G401 (cell line): ENCODE data around the gene GATD1. TPM values are rescaled to one million over a fixed set of nuclear protein-coding genes. Genes with fewer than 3 reads are reported as not detected.
A peak's percentile ranks its signal among the peaks of the same experiment; 100 is the strongest.

Source experiments
- DNase-seq: peaks from one replicate; pipeline ENCODE4 v3.0.0-alpha.2; 2015; ENCODE audit warnings: low spot score
- in situ Hi-C: cut with HindIII; loops from 2 replicates; pipeline ENCODE4 v1.10.0; 2016; ENCODE audit warnings: low sequenced_read_pairs, mixed read lengths
- total RNA-seq: library from RNA; depleted of rRNA; stranded (reverse); fragments of >200 nt; shearing (Covaris generic); gene quantifications from 2 replicates; pipeline ENCODE4 v1.2.3, GENCODE V29; 2014; rRNA removed

Gene GATD1
- total RNA-seq, 1 experiment from 2014 or later: 63.4 TPM

- DNase-seq: no peak
These were observed 55.4 kb downstream of the GATD1 start for GRCh38 chr11:721741-722345.

GRCh38 chr11:721247-721740 is 56.0 kb downstream of the GATD1 start:
- DNase-seq: no peak
- in situ Hi-C loops: no loop called here

More at GRCh38 chr11:721741-722345, 55.4 kb downstream of the GATD1 start:
- in situ Hi-C loops: no loop called here

DNA sequence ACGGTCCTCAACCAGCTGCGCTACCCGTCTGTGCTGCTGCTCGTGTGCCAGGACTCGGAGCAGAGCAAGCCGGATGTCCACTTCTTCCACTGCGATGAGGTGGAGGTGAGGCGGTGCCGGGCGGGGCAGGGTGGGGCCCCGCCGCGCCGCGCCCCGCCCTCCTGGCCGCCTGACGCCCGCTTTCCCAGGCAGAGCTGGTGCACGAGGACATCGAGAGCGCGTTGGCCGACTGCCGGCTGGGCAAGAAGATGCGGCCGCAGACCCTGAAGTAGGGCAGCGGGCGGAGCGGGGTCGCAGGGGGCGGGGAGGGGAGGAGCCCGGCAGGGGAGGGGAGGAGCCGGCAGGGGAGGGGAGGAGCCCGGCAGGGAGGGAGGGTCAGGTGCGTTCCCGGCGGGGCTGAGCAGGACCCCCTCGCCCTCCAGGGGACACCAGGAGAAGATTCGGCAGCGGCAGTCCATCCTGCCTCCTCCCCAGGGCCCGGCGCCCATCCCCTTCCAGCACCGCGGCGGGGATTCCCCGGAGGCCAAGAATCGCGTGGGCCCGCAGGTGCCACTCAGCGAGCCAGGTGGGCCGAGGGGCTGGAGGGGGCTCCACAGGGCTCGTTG is 56.5 kb downstream of the GATD1 start:
- in situ Hi-C loops: no loop called here
- peak; percentile 27 for DNase-seq

DNA sequence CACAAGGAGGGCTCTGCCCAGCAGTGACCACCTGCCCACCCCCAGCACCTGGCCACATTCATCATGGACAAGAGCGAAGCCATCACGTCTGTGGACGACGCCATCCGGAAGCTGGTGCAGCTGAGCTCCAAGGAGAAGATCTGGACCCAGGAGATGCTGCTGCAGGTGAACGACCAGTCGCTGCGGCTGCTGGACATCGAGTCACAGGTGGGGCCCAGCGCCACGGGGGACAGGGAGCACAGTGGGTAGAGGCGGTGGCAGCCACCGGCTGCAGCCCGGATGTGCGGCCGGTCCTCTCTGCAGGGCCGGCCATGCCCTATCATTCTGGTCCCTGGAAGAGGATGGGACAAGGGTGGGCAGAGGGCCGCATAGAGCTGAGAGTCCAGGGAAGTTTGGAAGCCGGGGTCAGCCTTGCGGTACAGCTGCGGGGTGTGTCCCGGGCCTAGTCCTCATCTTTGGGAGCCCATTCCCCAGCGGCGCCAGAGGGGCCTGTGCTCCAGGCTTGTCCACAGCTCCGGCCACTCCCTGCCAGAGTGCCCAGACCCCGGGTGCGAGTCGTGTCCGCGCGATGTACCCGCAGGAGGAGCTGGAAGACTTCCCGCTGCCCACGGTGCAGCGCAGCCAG is 57.2 kb downstream of the GATD1 start:
- DNase-seq: no peak
- in situ Hi-C loops: no loop called here

GRCh38 chr11:719214-720016 is 57.9 kb downstream of the GATD1 start:
- DNase-seq: no peak

More at GRCh38 chr11:719214-720016, 57.9 kb downstream of the GATD1 start:
- in situ Hi-C loops: no loop called here

Other genes with a start within 250 kb of the GATD1 start
- gene HRAS, start 241.9 kb downstream of the GATD1 start, total RNA-seq: 51.7 and 60.1 TPM in 2 replicates
- 0.03 and 1.0 TPM in 2 replicates for gene LRRC56, start 240.0 kb downstream of the GATD1 start, total RNA-seq
- 2.0 and 2.1 TPM in 2 replicates for gene LMNTD2, start 216.7 kb downstream of the GATD1 start, total RNA-seq
- 43.1 and 107 TPM in 2 replicates for gene RASSF7, start 216.5 kb downstream of the GATD1 start, total RNA-seq
- gene PHRF1, start 201.0 kb downstream of the GATD1 start, total RNA-seq: 34.8 and 39.3 TPM in 2 replicates
- 1.1 and 3.6 TPM in 2 replicates for gene IRF7, start 161.5 kb downstream of the GATD1 start, total RNA-seq
- gene CDHR5, start 152.5 kb downstream of the GATD1 start, total RNA-seq: not detected in 2 replicates
- gene SCT, start 150.3 kb downstream of the GATD1 start, total RNA-seq: not detected in 2 replicates
- gene DRD4, start 140.2 kb downstream of the GATD1 start, total RNA-seq: not detected in 2 replicates
- 70.5 and 73.2 TPM in 2 replicates for gene DEAF1, start 82.3 kb downstream of the GATD1 start, total RNA-seq
- 14.8 and 19.8 TPM in 2 replicates for gene TMEM80, start 81.7 kb downstream of the GATD1 start, total RNA-seq
- 18.2 and 27.9 TPM in 2 replicates for gene EPS8L2, start 71.3 kb downstream of the GATD1 start, total RNA-seq
- 201 and 229 TPM in 2 replicates for gene TALDO1, start 30.0 kb downstream of the GATD1 start, total RNA-seq
- gene CEND1, start 12.6 kb upstream of the GATD1 start, total RNA-seq: 0.74 and 0.95 TPM in 2 replicates
- 48.2 and 76.5 TPM in 2 replicates for gene SLC25A22, start 20.8 kb upstream of the GATD1 start, total RNA-seq
- gene PIDD1, start 27.7 kb upstream of the GATD1 start, total RNA-seq: 25.5 and 29.5 TPM in 2 replicates
- gene RPLP2, start 32.5 kb upstream of the GATD1 start, total RNA-seq: 411 and 422 TPM in 2 replicates
- 8.2 and 10.3 TPM in 2 replicates for gene PNPLA2, start 41.4 kb upstream of the GATD1 start, total RNA-seq
- gene CRACR2B, start 50.4 kb upstream of the GATD1 start, total RNA-seq: 28.3 and 47.8 TPM in 2 replicates
- 179 and 226 TPM in 2 replicates for gene CD151, start 55.5 kb upstream of the GATD1 start, total RNA-seq
- gene POLR2L, start 65.0 kb upstream of the GATD1 start, total RNA-seq: 139 and 191 TPM in 2 replicates
- 182 and 224 TPM in 2 replicates for gene TSPAN4, start 65.4 kb upstream of the GATD1 start, total RNA-seq
- gene CHID1, start 133.3 kb upstream of the GATD1 start, total RNA-seq: 64.2 and 83.4 TPM in 2 replicates
- 47.5 and 57.1 TPM in 2 replicates for gene AP2A2, start 148.4 kb upstream of the GATD1 start, total RNA-seq